Stomach (tissue), 4 donors: ENCODE measurements around the gene L3MBTL2.

ENCODE experiments used
- POLR2A ChIP-seq, 4 donors: fragments of 450-650 bp; IDR thresholded peaks; one replicate each; pipeline ENCODE4 v1.6.1; 2016; ENCODE audit warnings: antibody characterized with exemption in 4 of 4, control low read depth in 2 of 4, mild to moderate bottlenecking in 1 of 4, moderate library complexity in 1 of 4
- POLR2AphosphoS5 ChIP-seq, 3 donors: sonication (generic); formaldehyde crosslinking; IDR thresholded peaks; one replicate each; pipeline ENCODE4 v1.6.1; 2016; ENCODE audit warnings: antibody characterized with exemption in 3 of 3
- TF ChIP-seq, protein P1 (sequence below), 7 experiments: fragments of 450-650 bp in 4 of 7; fragments of 200-600 bp in 3 of 7; sonication (generic) in 3 of 7; IDR thresholded peaks; one replicate each; pipeline ENCODE4 v1.5.1; 2016 to 2019; ENCODE audit warnings: antibody characterized with exemption in 7 of 7, control low read depth in 2 of 7, mild to moderate bottlenecking in 1 of 7

DNA sequence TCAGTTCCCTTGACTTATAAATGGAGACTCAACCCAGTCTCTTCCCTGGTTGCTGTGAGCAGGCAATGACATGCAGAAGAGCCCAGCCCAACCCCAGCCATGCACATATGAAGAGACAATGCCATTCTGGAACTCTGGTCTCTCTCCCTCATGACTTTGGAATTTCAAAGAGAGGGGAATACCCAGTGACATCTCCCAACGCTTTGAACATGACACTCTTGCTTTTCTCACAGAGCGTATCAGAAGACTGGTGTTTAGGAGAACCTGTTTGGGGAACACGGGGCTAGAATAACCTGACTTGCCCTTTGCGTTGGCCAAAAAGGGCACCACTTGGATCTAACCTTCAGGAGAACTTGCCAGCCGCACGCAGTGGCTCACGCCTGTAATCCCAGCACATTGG is 68.0 kb downstream of the L3MBTL2 start:
- TF ChIP-seq, protein P1, sequence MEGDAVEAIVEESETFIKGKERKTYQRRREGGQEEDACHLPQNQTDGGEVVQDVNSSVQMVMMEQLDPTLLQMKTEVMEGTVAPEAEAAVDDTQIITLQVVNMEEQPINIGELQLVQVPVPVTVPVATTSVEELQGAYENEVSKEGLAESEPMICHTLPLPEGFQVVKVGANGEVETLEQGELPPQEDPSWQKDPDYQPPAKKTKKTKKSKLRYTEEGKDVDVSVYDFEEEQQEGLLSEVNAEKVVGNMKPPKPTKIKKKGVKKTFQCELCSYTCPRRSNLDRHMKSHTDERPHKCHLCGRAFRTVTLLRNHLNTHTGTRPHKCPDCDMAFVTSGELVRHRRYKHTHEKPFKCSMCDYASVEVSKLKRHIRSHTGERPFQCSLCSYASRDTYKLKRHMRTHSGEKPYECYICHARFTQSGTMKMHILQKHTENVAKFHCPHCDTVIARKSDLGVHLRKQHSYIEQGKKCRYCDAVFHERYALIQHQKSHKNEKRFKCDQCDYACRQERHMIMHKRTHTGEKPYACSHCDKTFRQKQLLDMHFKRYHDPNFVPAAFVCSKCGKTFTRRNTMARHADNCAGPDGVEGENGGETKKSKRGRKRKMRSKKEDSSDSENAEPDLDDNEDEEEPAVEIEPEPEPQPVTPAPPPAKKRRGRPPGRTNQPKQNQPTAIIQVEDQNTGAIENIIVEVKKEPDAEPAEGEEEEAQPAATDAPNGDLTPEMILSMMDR (IDR thresholded peaks at IDR 0.05): no peak
- no peak for TF ChIP-seq POLR2AphosphoS5 (IDR thresholded peaks at IDR 0.05)
- no peak for TF ChIP-seq POLR2A (IDR thresholded peaks at IDR 0.05)
